Measurements from ENCODE around the gene CHDH.

CHDH gene

DNA sequence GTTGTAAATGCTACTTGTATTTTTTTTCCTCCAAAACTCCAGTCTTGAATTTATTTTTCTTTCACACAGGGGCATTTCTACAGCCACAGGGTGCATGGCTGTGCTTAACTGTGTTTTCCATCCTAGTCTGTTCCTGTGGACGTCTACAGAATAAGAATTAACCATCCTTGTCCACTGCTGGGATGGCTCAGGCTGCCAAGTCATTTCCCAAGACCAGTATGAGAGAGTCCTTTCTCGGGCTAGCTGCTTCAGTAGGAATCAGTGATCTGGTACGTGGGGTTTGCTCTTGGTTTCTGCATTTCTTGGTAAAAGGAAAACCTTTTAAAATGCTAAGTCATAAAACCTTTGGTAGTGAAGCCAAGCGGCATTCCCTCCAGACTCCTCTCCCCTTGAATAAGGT is 29.8 kb downstream of the CHDH start:
- H3K4me2 ChIP-seq (ENCODE audit: low read length), result no peak overlapping the region
- no peak overlapping the region for H3K9ac ChIP-seq (ENCODE audit: low read length)
- H3K27ac ChIP-seq (ENCODE audit: low read depth, low read length, poor library complexity, severe bottlenecking), result no peak overlapping the region
- H3F3A ChIP-seq (ENCODE audit: insufficient read depth, low read length), result no peaks in the 10 kb centered on the region
- H3K36me3 ChIP-seq (ENCODE audit: insufficient read depth, low read length), result no peaks in the 10 kb centered on the region
- no peaks in the 10 kb centered on the region for H3K9me2 ChIP-seq (ENCODE audit: low read depth, low read length)
- no peaks in the 10 kb centered on the region for H4K20me1 ChIP-seq (ENCODE audit: insufficient read depth, low read length)
- no peaks in the 10 kb centered on the region for H3K4me1 ChIP-seq (ENCODE audit: insufficient read depth, low read length, severe bottlenecking)
- no peak overlapping the region for H3K4me3 ChIP-seq (ENCODE audit: low read depth, low read length, poor library complexity, severe bottlenecking)
- TF ChIP-seq EZH2 (IDR thresholded peaks at IDR 0.05; ENCODE audit: borderline replicate concordance, low read length), result no peak
- TF ChIP-seq, protein P1, sequence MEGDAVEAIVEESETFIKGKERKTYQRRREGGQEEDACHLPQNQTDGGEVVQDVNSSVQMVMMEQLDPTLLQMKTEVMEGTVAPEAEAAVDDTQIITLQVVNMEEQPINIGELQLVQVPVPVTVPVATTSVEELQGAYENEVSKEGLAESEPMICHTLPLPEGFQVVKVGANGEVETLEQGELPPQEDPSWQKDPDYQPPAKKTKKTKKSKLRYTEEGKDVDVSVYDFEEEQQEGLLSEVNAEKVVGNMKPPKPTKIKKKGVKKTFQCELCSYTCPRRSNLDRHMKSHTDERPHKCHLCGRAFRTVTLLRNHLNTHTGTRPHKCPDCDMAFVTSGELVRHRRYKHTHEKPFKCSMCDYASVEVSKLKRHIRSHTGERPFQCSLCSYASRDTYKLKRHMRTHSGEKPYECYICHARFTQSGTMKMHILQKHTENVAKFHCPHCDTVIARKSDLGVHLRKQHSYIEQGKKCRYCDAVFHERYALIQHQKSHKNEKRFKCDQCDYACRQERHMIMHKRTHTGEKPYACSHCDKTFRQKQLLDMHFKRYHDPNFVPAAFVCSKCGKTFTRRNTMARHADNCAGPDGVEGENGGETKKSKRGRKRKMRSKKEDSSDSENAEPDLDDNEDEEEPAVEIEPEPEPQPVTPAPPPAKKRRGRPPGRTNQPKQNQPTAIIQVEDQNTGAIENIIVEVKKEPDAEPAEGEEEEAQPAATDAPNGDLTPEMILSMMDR (IDR thresholded peaks at IDR 0.05; ENCODE audit: low read length), result no peak
- no peak overlapping the region for H2AFZ ChIP-seq (ENCODE audit: low read length)
- H3K79me2 ChIP-seq (ENCODE audit: insufficient read depth, low read length), result no peaks in the 10 kb centered on the region
- no peaks in the 10 kb centered on the region for H3K27me3 ChIP-seq (ENCODE audit: insufficient read depth, low read length)
- H3K9me3 ChIP-seq (ENCODE audit: low read length), result no peaks in the 10 kb centered on the region

DNA sequence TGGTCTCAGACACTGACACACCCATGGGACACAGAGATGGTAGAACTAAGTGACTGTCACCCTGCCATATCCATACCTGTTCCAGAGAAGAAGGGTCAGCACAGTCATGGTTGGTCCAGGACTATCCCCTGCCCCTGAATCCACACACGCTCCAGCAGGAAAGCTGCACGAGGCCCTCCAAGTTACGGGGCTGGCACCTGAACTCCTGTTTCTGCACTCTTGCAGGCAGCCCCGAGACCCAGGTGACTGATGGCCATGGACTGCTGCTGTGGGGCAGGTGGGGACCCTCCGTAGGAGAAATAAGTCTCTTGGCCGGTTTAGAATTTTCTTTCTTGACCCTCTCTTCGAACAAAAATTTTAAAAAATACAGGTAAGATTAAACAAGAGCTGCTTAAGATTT is 30.6 kb downstream of the CHDH start:
- no peak for TF ChIP-seq EZH2 (IDR thresholded peaks at IDR 0.05; ENCODE audit: borderline replicate concordance, low read length)
- TF ChIP-seq, protein P1 (IDR thresholded peaks at IDR 0.05; ENCODE audit: low read length), result no peak
- Histone ChIP-seq H3K79me2 (ENCODE audit: insufficient read depth, low read length) (no peaks in the 10 kb centered on the region), H3K36me3 (ENCODE audit: insufficient read depth, low read length) (no peaks in the 10 kb centered on the region), H3K4me3 (ENCODE audit: low read depth, low read length, poor library complexity, severe bottlenecking) (no peak overlapping the region), H3K4me1 (ENCODE audit: insufficient read depth, low read length, severe bottlenecking) (no peaks in the 10 kb centered on the region), H3K27ac (ENCODE audit: low read depth, low read length, poor library complexity, severe bottlenecking) (no peak overlapping the region), H3K4me2 (ENCODE audit: low read length) (no peak overlapping the region), H3K9ac (ENCODE audit: low read length) (no peak overlapping the region), H3K27me3 (ENCODE audit: insufficient read depth, low read length) (no peaks in the 10 kb centered on the region), H3F3A (ENCODE audit: insufficient read depth, low read length) (no peaks in the 10 kb centered on the region), H2AFZ (ENCODE audit: low read length) (no peak overlapping the region), H3K9me2 (ENCODE audit: low read depth, low read length) (no peaks in the 10 kb centered on the region), H3K9me3 (ENCODE audit: low read length) (no peaks in the 10 kb centered on the region), H4K20me1 (ENCODE audit: insufficient read depth, low read length) (no peaks in the 10 kb centered on the region)

DNA sequence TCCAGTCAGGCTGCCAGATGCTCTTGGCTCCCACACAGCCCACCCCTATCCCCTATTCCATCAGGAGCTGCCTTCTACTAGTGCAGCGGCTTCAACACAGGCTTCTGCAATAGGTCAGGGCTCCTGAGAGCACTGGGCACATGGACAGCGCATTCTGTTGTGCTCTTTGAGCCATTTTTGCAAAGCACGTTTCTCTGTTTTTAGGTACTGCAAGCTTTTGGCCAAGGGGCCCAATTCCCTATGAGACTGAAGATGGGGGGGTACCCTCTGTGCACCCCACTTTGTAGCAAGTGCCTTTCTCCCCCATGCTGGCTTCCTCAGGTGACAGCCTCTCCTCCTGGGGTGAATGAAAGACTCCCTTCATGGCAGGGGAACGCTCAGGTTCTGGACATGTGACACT is 31.2 kb downstream of the CHDH start:
- Histone ChIP-seq H3K27me3 (ENCODE audit: insufficient read depth, low read length) (no peaks in the 10 kb centered on the region), H3K9me3 (ENCODE audit: low read length) (no peaks in the 10 kb centered on the region)

More for the DNA sequence above, 31.2 kb downstream of the CHDH start:
- Histone ChIP-seq H3K36me3 (ENCODE audit: insufficient read depth, low read length) (no peaks in the 10 kb centered on the region), H3K4me2 (ENCODE audit: low read length) (no peak overlapping the region), H3K4me3 (ENCODE audit: low read depth, low read length, poor library complexity, severe bottlenecking) (no peak overlapping the region), H3F3A (ENCODE audit: insufficient read depth, low read length) (no peaks in the 10 kb centered on the region), H2AFZ (ENCODE audit: low read length) (no peak overlapping the region), H3K9ac (ENCODE audit: low read length) (no peak overlapping the region), H3K9me2 (ENCODE audit: low read depth, low read length) (no peaks in the 10 kb centered on the region), H3K27ac (ENCODE audit: low read depth, low read length, poor library complexity, severe bottlenecking) (no peak overlapping the region), H4K20me1 (ENCODE audit: insufficient read depth, low read length) (no peaks in the 10 kb centered on the region), H3K4me1 (ENCODE audit: insufficient read depth, low read length, severe bottlenecking) (no peaks in the 10 kb centered on the region), H3K79me2 (ENCODE audit: insufficient read depth, low read length) (no peaks in the 10 kb centered on the region)
- TF ChIP-seq EZH2 (IDR thresholded peaks at IDR 0.05; ENCODE audit: borderline replicate concordance, low read length), result no peak
- TF ChIP-seq, protein P1 (IDR thresholded peaks at IDR 0.05; ENCODE audit: low read length), result no peak
